ENCODE data around the gene ADAMTSL1. TPM values are rescaled to one million over a fixed set of nuclear protein-coding genes. Genes with fewer than 3 reads are reported as not detected.

ADAMTSL1 gene
- total RNA-seq, 1 experiment from 2014 or later, result 0.94 TPM

GRCh38 chr9:18499980-18500379 is 26.0 kb downstream of the ADAMTSL1 start (continued):
- TF ChIP-seq ERG (CRISPR knock-in tag; IDR thresholded peaks at IDR 0.05) (no peak), GTF2I (CRISPR knock-in tag; conservative IDR thresholded peaks at IDR 0.05) (no peak), RORB (CRISPR knock-in tag; IDR thresholded peaks at IDR 0.05) (no peak), SP1 (CRISPR knock-in tag; conservative IDR thresholded peaks at IDR 0.05) (no peak), HMGA2 (CRISPR knock-in tag; IDR thresholded peaks at IDR 0.05) (no peak), HMGXB4 (CRISPR knock-in tag; IDR thresholded peaks at IDR 0.05) (no peak), CREB1 (CRISPR knock-in tag; IDR thresholded peaks at IDR 0.05) (no peak)

- CTCF ChIA-PET, result no interaction called here
- no peak overlapping the region for H3K27ac Mint-ChIP-seq
- peaks cover 25% of the 10 kb centered on the region for H3K4me1 Mint-ChIP-seq
- ATAC-seq (no peak), DNase-seq (ENCODE audit: low spot score) (no peak)
- H3K27me3 Mint-ChIP-seq (ENCODE audit: low read depth), result no peaks in the 10 kb centered on the region
- H3K4me3 Mint-ChIP-seq, result no peak overlapping the region
- H3K36me3 Mint-ChIP-seq, result no peaks in the 10 kb centered on the region
- TF ChIP-seq PRRX2 (CRISPR knock-in tag; IDR thresholded peaks at IDR 0.05) (no peak), JUN (CRISPR knock-in tag; IDR thresholded peaks at IDR 0.05) (no peak), ZNF219 (CRISPR knock-in tag; IDR thresholded peaks at IDR 0.05; ENCODE audit: borderline replicate concordance) (no peak), ZNF423 (CRISPR knock-in tag; IDR thresholded peaks at IDR 0.05) (no peak), SMAD4 (CRISPR knock-in tag; IDR thresholded peaks at IDR 0.05) (no peak), AFF4 (CRISPR knock-in tag; IDR thresholded peaks at IDR 0.05; ENCODE audit: borderline replicate concordance) (no peak), TEAD4 (CRISPR knock-in tag; IDR thresholded peaks at IDR 0.05) (no peak), ELF4 (CRISPR knock-in tag; IDR thresholded peaks at IDR 0.05; ENCODE audit: low read depth) (no peak), IRF1 (CRISPR knock-in tag; IDR thresholded peaks at IDR 0.05) (no peak), FOXP4 (CRISPR knock-in tag; IDR thresholded peaks at IDR 0.05) (no peak), ERG (CRISPR knock-in tag; IDR thresholded peaks at IDR 0.05) (no peak), E2F1 (CRISPR knock-in tag; IDR thresholded peaks at IDR 0.05) (no peak), NFATC4 (CRISPR knock-in tag; IDR thresholded peaks at IDR 0.05) (no peak)
- POLR2A ChIA-PET, result no interaction called here
- no peaks in the 10 kb centered on the region for H3K9me3 Mint-ChIP-seq
Observed at GRCh38 chr9:18500451-18500850, 26.5 kb downstream of the ADAMTSL1 start.
